ENCODE data around the gene CYTH2. TPM values are rescaled to one million over a fixed set of nuclear protein-coding genes. Genes with fewer than 3 reads are reported as not detected.

The CYTH2 gene
- polyA plus RNA-seq, 1 donor from 2014 or later: 397 TPM

- Histone ChIP-seq H3K36me3 (ENCODE audit: insufficient read depth, low read length) (no peaks in the 10 kb centered on the region), H3F3A (ENCODE audit: insufficient read depth, low read length, poor library complexity, severe bottlenecking) (no peaks in the 10 kb centered on the region), H3K79me2 (replicated peaks; ENCODE audit: insufficient read depth, low read length) (no peaks in the 10 kb centered on the region), H3K9me2 (ENCODE audit: insufficient read depth, low read length) (no peaks in the 10 kb centered on the region), H3K27ac (ENCODE audit: low read length) (no peak overlapping the region), H3K4me2 (ENCODE audit: low read length) (no peak overlapping the region), H3K9me3 (ENCODE audit: low read length) (no peaks in the 10 kb centered on the region), H3K27me3 (ENCODE audit: insufficient read depth, low read depth, low read length) (no peaks in the 10 kb centered on the region), H3K4me3 (ENCODE audit: low read length) (no peak overlapping the region), H4K20me1 (ENCODE audit: insufficient read depth) (no peaks in the 10 kb centered on the region), H3K9ac (ENCODE audit: low read length) (no peak overlapping the region), H2AFZ (ENCODE audit: low read depth, low read length) (no peak overlapping the region)
- TF ChIP-seq MXI1 (conservative IDR thresholded peaks at IDR 0.05; ENCODE audit: poor library complexity, severe bottlenecking) (no peak), RAD21 (conservative IDR thresholded peaks at IDR 0.05) (no peak), SMC3 (conservative IDR thresholded peaks at IDR 0.05; ENCODE audit: poor library complexity) (no peak)
Measured at GRCh38 chr19:48491793-48492123, 22.6 kb downstream of the CYTH2 start.

- TF ChIP-seq EP300 (conservative IDR thresholded peaks at IDR 0.05; ENCODE audit: poor library complexity, severe bottlenecking) (no peak), TAF1 (IDR thresholded peaks at IDR 0.05; ENCODE audit: low read depth) (no peak), SMC3 (conservative IDR thresholded peaks at IDR 0.05; ENCODE audit: poor library complexity) (no peak), REST (IDR thresholded peaks at IDR 0.05; ENCODE audit: borderline replicate concordance) (no peak), MXI1 (conservative IDR thresholded peaks at IDR 0.05; ENCODE audit: poor library complexity, severe bottlenecking) (no peak), EZH2 (IDR thresholded peaks at IDR 0.05; ENCODE audit: borderline replicate concordance, insufficient read depth, low read length, poor library complexity, severe bottlenecking) (no peak), POLR2AphosphoS5 (IDR thresholded peaks at IDR 0.05) (no peak), CTCF (IDR thresholded peaks at IDR 0.05; ENCODE audit: poor library complexity, severe bottlenecking) (no peak)
- no peak overlapping the region for H3K9ac ChIP-seq (ENCODE audit: low read length)
- H3K4me3 ChIP-seq (ENCODE audit: low read length): no peak overlapping the region
Measured at GRCh38 chr19:48492925-48493717, 24.0 kb downstream of the CYTH2 start.

More at GRCh38 chr19:48492925-48493717, 24.0 kb downstream of the CYTH2 start:
- no peaks in the 10 kb centered on the region for H4K20me1 ChIP-seq (ENCODE audit: insufficient read depth)
- H3K4me2 ChIP-seq (ENCODE audit: low read length): no peak overlapping the region
- H3K36me3 ChIP-seq (ENCODE audit: insufficient read depth, low read length): no peaks in the 10 kb centered on the region
- H3K9me3 ChIP-seq (ENCODE audit: low read length): no peaks in the 10 kb centered on the region
- no peaks in the 10 kb centered on the region for H3K27me3 ChIP-seq (ENCODE audit: insufficient read depth, low read depth, low read length)
- no peaks in the 10 kb centered on the region for H3K79me2 ChIP-seq (replicated peaks; ENCODE audit: insufficient read depth, low read length)
- no peaks in the 10 kb centered on the region for H3F3A ChIP-seq (ENCODE audit: insufficient read depth, low read length, poor library complexity, severe bottlenecking)
- H3K9me2 ChIP-seq (ENCODE audit: insufficient read depth, low read length): no peaks in the 10 kb centered on the region
- H2AFZ ChIP-seq (ENCODE audit: low read depth, low read length): no peak overlapping the region
- no peak overlapping the region for H3K27ac ChIP-seq (ENCODE audit: low read length)
